Loucy (cell line): Measurements from ENCODE around the gene MT1B.

Source experiments
- CTCF ChIP-seq: fragments of 200-600 bp; sonication (generic); conservative IDR thresholded peaks from 2 replicates; pipeline ENCODE4 v1.5.1; 2014; ENCODE audit warnings: mild to moderate bottlenecking, antibody characterized with exemption, low read length
- EZH2phosphoT487 ChIP-seq: fragments of 200-600 bp; IDR thresholded peaks from 2 replicates; pipeline ENCODE4 v1.6.1; 2018; ENCODE audit warnings: antibody characterized with exemption, mild to moderate bottlenecking, moderate library complexity, borderline replicate concordance

- no peak for TF ChIP-seq CTCF
- no peak for TF ChIP-seq EZH2phosphoT487
These were observed 18.3 kb downstream of the MT1B start for GRCh38 chr16:56669840-56670619.
